ENCODE measurements around the gene KCTD16. TPM values are rescaled to one million over a fixed set of nuclear protein-coding genes. Genes with fewer than 3 reads are reported as not detected.

The KCTD16 gene
- total RNA-seq, 1 experiment from 2014 or later = 0.03 TPM

DNA sequence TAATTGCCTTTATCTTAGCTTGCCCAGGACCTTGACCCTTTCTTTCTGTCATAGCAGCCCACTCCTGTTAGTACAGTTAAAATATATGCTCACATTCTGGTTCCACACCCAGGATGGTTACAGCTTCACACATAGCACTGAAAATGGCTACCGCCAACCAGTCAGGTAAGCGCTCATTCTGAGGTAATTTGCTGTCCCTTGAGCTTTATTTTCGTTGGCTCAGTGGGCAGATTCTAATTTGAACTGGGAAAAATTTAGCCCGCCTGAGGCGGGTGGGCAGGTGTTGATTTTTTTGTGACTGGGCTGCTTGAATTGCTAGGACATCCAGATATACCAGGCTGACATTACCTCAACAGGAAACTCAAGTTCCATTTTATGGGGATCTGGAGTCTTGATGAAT, 137.5 kb downstream of the KCTD16 start:
- no peak for DNase-seq (ENCODE audit: low read depth, low spot score)
- in situ Hi-C loops (cut with HindIII; ENCODE audit: low pct_unique_long_range_greater_than_20kb, low sequenced_read_pairs) = no loop called here

DNA sequence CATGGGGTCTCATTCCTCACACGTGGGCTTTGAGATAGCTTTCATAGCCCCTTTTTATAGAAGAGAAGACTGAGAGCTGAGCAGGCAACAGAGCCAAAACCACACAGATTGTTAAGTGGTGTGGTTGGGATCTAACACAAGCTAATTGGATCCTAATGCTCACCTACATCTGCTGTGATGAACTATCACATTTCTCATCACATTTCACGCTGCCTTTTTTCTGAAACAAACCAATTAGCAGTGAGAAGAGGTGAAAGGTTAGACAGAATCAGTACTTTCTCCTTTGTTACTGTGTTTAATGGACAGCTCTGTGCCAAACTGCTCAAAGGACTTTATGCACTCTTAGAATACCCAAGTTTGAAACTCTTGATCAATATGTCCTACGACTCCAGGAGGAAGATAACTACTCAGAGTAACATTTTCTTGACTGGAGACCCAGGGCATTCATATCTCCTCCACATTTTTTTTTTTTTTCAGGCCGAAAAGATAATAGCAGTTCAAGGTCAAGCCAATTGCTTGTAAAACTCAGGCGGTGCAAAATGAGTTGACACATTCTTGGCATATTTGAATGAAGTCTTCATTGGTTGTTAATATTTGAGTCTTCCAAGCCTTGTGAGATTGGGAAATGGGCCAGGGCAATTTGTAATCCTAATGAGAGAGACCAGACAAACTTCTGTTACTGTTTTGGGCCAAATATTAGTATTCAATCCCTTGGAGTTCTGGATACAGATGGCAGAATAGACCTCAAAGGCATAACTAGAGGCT, 138.4 kb downstream of the KCTD16 start:
- in situ Hi-C loops (cut with HindIII; ENCODE audit: low pct_unique_long_range_greater_than_20kb, low sequenced_read_pairs) = no loop called here
- no peak for DNase-seq (ENCODE audit: low read depth, low spot score)

DNA sequence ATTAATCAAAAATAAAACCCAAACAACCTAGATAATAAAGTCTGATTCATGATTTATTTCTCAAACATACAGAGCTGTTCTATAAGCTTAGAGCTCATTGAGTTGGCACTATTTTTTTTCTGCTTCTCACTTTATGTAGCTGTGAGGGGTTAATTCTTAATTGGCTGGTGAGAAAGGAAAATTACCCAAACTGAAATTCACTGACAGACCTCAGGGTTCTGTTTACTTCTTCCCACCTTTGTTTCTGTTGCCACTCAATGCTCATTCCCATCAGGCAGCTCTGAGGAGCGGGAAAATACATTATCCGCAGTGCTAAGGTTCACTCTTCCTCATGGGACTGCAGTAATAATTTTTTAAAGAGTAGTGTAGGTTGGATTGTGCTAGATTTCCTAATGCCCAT, 139.9 kb downstream of the KCTD16 start:
- in situ Hi-C loops (cut with HindIII; ENCODE audit: low pct_unique_long_range_greater_than_20kb, low sequenced_read_pairs) = no loop called here

DNA sequence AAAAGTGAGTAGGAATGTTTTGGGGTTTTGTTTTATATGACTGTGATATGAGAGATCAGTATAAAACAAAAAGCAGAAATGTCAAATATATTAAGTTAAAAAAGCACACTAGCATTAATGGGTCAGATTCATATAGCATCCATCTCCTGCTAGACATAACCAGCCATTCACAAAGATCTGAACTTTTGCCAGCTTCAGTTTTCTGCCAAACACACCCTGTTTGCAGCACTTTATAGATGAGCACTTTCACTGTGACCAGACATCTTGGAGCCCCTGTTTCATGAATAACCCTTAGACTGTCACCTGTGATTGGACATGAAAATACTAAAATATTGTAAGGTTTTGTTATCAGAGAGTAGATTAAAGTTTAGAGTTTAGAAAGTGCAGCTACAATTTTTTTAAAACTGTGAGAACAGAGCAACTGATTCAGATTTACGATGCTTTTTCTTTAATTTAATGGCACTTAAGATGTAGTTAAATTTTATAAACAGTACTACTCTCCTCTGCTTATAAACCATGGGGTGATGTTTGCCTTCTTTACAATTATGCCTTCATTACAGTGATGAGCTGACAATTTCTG, 142.6 kb downstream of the KCTD16 start:
- DNase-seq (ENCODE audit: low read depth, low spot score) = no peak
- in situ Hi-C loops (cut with HindIII; ENCODE audit: low pct_unique_long_range_greater_than_20kb, low sequenced_read_pairs) = no loop called here

More for the DNA sequence above, 139.9 kb downstream of the KCTD16 start:
- DNase-seq (ENCODE audit: low read depth, low spot score) = no peak

- in situ Hi-C loops (cut with HindIII; ENCODE audit: low pct_unique_long_range_greater_than_20kb, low sequenced_read_pairs) = no loop called here
- DNase-seq (ENCODE audit: low read depth, low spot score) = no peak
These were observed 144.4 kb downstream of the KCTD16 start for GRCh38 chr5:144315026-144315425.

DNA sequence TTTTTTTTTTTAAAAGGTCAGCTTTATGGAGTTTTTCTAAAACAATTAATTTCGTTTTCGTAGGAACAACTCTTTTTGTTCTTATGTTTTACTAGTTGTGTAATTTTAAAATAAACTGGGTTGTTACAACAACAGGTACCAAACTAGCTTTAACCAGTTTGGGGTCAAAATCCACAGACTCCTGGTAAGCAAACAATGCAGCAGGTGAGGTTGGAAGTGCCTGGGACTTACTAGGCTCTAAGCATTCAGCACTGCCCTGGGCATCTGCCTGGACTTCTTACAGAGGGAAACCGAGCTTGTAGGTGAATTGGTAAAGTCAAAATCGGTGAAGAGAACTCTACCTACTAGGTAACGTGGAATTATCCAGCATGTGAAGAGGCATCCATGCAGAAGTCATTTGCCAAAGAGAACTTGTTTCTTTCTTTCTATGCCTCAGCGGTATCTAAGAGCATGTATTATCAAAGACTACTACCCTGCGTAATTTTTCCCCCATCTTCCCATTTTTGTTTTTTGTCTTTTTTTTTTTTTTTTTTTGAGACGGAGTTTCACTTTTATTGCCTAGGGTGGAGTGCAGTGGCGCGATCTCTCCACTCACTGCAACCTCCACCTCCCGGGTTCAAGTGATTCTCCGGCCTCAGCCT, 145.4 kb downstream of the KCTD16 start:
- no peak for DNase-seq (ENCODE audit: low read depth, low spot score)
- in situ Hi-C loops (cut with HindIII; ENCODE audit: low pct_unique_long_range_greater_than_20kb, low sequenced_read_pairs) = no loop called here

DNA sequence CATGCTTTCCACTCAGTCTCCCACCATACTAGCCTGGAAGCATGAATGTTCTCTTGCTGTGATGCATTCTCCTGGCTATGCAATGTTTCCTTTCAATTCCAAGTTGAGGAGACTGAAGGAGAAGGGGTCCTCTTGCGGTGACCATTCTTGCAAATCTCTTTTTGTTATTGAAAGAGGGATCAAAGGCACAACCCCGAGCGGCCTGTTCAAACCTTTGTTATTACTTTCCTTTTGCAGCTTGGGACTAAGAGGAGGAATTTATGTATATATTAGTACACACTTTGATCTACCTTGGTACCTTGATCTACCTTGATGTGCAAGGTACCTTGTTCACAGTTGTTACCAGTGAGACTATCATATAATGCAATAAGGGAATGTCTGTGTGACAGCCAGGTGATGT, 147.3 kb downstream of the KCTD16 start:
- DNase-seq (ENCODE audit: low read depth, low spot score) = no peak
- in situ Hi-C loops (cut with HindIII; ENCODE audit: low pct_unique_long_range_greater_than_20kb, low sequenced_read_pairs) = no loop called here

- DNase-seq (ENCODE audit: low read depth, low spot score) = no peak
- in situ Hi-C loops (cut with HindIII; ENCODE audit: low pct_unique_long_range_greater_than_20kb, low sequenced_read_pairs) = no loop called here
These were observed 147.8 kb downstream of the KCTD16 start for GRCh38 chr5:144318460-144318859.

DNA sequence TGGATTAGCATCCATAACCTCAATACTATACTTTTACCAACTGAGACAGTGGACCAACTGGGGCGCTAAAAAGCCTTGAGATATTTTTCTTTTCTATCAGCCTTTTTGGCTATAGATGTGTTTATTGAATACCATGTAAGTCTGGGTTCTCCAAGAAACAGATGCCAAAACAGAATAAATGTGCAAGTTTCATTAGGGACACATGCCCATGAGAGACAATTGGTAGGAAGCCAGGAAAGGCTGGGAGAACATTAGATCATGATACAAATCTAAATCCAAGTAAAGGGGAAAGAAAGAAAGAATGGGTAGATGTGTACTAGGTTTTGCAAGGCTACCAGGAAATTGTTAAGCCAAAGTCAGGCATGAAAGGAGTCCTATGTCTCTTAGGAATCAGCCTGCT, 152.5 kb downstream of the KCTD16 start:
- DNase-seq (ENCODE audit: low read depth, low spot score) = no peak
- in situ Hi-C loops (cut with HindIII; ENCODE audit: low pct_unique_long_range_greater_than_20kb, low sequenced_read_pairs) = no loop called here

GRCh38 chr5:144325532-144325931, 154.9 kb downstream of the KCTD16 start:
- DNase-seq (ENCODE audit: low read depth, low spot score) = no peak
- in situ Hi-C loops (cut with HindIII; ENCODE audit: low pct_unique_long_range_greater_than_20kb, low sequenced_read_pairs) = no loop called here

- in situ Hi-C loops (cut with HindIII; ENCODE audit: low pct_unique_long_range_greater_than_20kb, low sequenced_read_pairs) = no loop called here
- no peak for DNase-seq (ENCODE audit: low read depth, low spot score)
These were observed 157.8 kb downstream of the KCTD16 start for GRCh38 chr5:144328494-144328893.

GRCh38 chr5:144328980-144329379, 158.3 kb downstream of the KCTD16 start:
- in situ Hi-C loops (cut with HindIII; ENCODE audit: low pct_unique_long_range_greater_than_20kb, low sequenced_read_pairs) = no loop called here
- no peak for DNase-seq (ENCODE audit: low read depth, low spot score)

- no peak for DNase-seq (ENCODE audit: low read depth, low spot score)
- in situ Hi-C loops (cut with HindIII; ENCODE audit: low pct_unique_long_range_greater_than_20kb, low sequenced_read_pairs) = no loop called here
These were observed 159.0 kb downstream of the KCTD16 start for GRCh38 chr5:144329681-144330080.

GRCh38 chr5:144331361-144331760, 160.7 kb downstream of the KCTD16 start:
- in situ Hi-C loops (cut with HindIII; ENCODE audit: low pct_unique_long_range_greater_than_20kb, low sequenced_read_pairs) = no loop called here
- no peak for DNase-seq (ENCODE audit: low read depth, low spot score)

DNA sequence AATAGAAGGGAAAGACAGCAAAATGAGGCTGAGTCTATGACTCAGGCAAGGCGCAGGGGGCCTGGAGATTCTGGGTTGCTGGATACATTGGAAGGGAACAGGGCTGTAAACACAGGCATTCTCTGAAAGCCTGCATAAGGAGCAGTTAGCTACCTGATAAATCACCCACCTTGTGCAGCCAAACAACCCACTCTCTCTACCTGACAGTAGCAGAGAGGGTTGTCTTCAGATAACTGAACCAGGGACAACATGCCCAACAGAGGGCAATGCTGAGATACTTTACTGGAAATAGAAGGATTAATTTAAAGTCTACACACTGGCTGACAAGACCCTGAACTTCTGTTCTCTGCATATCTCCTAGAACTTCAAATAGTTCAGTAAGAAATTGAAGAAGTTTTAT, 161.6 kb downstream of the KCTD16 start:
- in situ Hi-C loops (cut with HindIII; ENCODE audit: low pct_unique_long_range_greater_than_20kb, low sequenced_read_pairs) = no loop called here
- DNase-seq (ENCODE audit: low read depth, low spot score) = peak; percentile 1

GRCh38 chr5:144333336-144333920, 162.8 kb downstream of the KCTD16 start:
- no peak for DNase-seq (ENCODE audit: low read depth, low spot score)
- in situ Hi-C loops (cut with HindIII; ENCODE audit: low pct_unique_long_range_greater_than_20kb, low sequenced_read_pairs) = no loop called here

DNA sequence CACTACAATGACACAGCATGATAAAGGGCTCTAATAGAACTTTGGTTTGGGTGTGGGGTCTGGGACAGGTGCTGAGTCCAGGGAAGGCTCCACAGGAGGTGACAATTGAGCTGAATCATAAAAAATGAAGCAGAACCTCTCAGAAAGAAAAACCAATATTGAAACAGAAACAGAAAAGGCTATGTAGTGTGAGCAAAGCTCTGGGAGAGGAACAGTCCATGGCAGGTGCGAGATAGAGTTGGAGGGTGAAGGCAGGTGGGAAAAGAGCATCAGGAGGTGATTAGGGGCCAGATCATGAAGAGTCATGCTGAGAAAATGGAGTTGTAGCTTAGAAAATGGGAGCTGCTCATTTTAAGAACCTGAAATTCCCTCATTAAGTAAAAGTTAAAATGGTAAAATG, 164.9 kb downstream of the KCTD16 start:
- in situ Hi-C loops (cut with HindIII; ENCODE audit: low pct_unique_long_range_greater_than_20kb, low sequenced_read_pairs) = no loop called here
- DNase-seq (ENCODE audit: low read depth, low spot score) = no peak

DNA sequence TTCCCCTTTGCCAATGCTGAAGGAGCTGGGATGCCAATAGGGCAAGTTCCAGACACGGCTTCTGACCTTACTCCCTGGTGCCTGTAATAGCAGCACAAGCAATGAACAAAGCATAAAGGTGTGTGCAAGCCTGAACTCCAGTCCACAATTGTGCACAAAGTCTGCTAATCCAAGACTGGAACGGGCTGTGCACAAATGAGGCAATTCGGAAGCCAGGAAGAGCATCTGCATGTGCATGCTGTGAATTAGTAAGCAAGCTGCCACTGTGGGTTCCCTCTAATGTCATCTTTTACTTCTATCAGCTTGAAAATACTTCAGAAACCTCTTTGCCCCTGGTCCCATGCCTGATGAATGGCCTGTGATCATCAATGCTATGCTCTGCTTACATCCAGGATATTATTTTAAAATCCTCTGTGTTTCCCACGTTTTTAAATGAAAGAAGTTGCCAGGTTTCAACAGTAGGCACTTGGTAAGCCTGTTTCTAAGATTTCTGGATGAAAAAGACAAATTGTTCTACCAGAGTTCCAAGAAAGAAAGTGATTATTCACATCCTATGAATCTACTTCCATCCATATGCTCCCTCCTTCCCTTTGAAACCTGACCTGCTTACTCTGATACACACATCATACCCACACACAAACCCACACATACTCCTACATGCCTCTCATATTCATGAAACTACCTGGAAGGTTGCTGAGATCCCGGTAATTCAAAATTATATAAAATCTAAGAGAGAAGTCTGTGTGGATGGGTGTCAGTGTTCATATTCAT, 165.7 kb downstream of the KCTD16 start:
- DNase-seq (ENCODE audit: low read depth, low spot score) = no peak
- in situ Hi-C loops (cut with HindIII; ENCODE audit: low pct_unique_long_range_greater_than_20kb, low sequenced_read_pairs) = no loop called here

All from SK-MEL-5 (cell line).